Muscle layer of colon (tissue), 2 donors: ENCODE results near the gene MAP1LC3B2.

Source experiments
- H3K27ac ChIP-seq: one replicate; pipeline ENCODE4 v1.7.0; 2013; ENCODE audit warnings: low read depth, mild to moderate bottlenecking, low read length, moderate library complexity
- H3K27me3 ChIP-seq, 2 donors: one replicate each; pipeline ENCODE4 v1.7.0; 2013; ENCODE audit warnings: low read length in 2 of 2, mild to moderate bottlenecking in 2 of 2; ENCODE audit not compliant: insufficient read depth in 2 of 2, control insufficient read depth in 1 of 2
- H3K36me3 ChIP-seq: one replicate; pipeline ENCODE4 v1.7.0; 2013; ENCODE audit warnings: mild to moderate bottlenecking, low read length; ENCODE audit not compliant: insufficient read depth
- H3K4me1 ChIP-seq: one replicate; pipeline ENCODE4 v1.7.0; 2013; ENCODE audit warnings: mild to moderate bottlenecking, low read length; ENCODE audit not compliant: insufficient read depth
- H3K4me3 ChIP-seq, 2 donors: one replicate each; pipeline ENCODE4 v1.7.0; 2013; ENCODE audit warnings: low read length in 2 of 2, low read depth in 1 of 2, mild to moderate bottlenecking in 1 of 2, moderate library complexity in 1 of 2
- H3K9ac ChIP-seq: one replicate; pipeline ENCODE4 v1.7.0; 2013; ENCODE audit warnings: low read length
- H3K9me3 ChIP-seq: one replicate; pipeline ENCODE4 v1.7.0; 2013; ENCODE audit warnings: mild to moderate bottlenecking, low read length
- donor health status: abdominal sarcoma.
- donor health status: Adenocarcinoma of cecum.

MAP1LC3B2 gene

DNA sequence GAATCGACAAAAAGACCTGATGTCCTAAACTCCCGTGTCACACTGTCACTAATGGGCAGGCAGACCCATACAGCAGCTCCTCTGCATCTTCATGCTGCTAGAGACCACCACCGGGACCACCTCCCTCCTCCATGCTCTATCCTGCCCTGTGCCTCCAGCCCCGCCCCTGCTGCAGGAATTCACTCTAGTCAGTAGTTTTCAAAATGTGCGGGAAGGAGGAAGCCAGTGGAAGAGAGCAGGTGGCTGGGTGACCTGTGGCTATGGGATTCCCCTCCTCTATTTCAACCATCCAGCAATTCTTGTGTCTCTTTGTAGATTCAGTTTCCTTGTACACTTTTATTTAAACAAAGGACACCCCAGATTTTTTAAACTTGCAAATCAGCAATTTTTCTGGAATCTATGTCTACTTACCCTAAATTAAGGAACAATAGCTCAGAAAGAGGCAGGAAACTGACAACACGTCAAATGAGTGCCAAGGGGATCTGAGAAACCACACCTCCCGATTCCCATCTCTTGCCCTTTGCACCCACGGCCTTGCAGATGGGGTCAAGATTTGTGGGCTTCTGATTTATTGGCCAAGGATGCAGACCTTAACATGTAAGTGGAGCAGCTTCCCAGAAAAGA is 20.4 kb upstream of the MAP1LC3B2 start:
- Histone ChIP-seq H3K4me1 (peaks cover 26% of the 10 kb centered on the region), H3K27me3 (no peaks in the 10 kb centered on the region), H3K9ac (no peak overlapping the region), H3K9me3 (no peaks in the 10 kb centered on the region), H3K27ac (peak overlapping the region; percentile 7), H3K36me3 (no peaks in the 10 kb centered on the region), H3K4me3 (no peak overlapping the region)

DNA sequence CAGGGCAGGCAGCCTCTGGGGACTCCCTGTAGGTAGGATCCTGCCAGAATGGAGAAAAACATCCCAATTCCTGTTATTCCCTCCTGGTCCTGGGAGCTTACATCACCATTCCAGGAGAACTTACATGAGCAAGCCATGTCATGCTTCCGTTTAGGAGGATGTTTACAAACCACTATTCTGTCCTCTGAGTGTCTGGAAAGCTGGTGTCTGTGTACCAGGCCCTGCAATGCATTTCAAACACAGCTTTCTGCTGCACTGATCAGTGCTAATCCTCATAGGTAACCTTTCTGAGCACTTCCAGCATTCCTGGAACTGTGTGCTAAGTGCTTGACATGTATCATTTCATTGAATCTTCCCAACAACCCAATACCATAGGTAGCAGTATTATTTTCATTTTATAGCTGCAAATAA is 19.8 kb upstream of the MAP1LC3B2 start:
- Histone ChIP-seq H3K4me3 (no peak overlapping the region), H3K9ac (no peak overlapping the region), H3K27me3 (no peaks in the 10 kb centered on the region), H3K9me3 (no peaks in the 10 kb centered on the region), H3K4me1 (peaks cover 26% of the 10 kb centered on the region), H3K27ac (peak overlapping the region; percentile 19), H3K36me3 (no peaks in the 10 kb centered on the region)

DNA sequence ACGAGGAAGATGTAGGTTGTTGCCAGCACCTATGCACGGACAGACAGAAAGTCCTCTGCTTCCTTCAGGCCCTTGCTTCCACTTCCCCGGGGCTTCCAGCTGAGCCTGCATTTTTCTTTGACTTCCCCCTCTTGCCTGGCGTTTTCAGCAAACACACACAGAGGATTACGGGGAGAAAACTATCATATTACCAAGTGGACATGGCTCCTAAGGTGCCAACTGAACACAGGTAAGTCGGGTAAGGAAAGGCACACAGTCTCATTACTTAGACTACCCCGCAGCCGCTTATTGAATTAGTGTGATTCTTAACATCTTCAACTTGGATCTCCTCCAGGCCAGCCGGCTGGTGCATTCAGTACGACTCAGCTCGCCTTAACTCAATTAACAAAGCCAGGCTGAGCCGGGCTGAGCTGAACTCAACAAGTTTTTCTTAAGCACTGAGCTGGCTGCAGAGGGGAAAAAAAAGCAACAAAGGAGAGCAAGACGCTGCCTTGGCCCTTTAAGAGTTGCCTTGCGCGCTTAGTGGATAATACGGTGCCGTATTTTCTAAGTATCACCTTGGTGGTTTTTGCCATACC is 19.2 kb upstream of the MAP1LC3B2 start:
- Histone ChIP-seq H3K27ac (peak overlapping the region; percentile 19), H3K4me1 (peaks cover 23% of the 10 kb centered on the region), H3K9me3 (no peaks in the 10 kb centered on the region), H3K4me3 (no peak overlapping the region), H3K9ac (no peak overlapping the region), H3K36me3 (no peaks in the 10 kb centered on the region), H3K27me3 (no peaks in the 10 kb centered on the region)

DNA sequence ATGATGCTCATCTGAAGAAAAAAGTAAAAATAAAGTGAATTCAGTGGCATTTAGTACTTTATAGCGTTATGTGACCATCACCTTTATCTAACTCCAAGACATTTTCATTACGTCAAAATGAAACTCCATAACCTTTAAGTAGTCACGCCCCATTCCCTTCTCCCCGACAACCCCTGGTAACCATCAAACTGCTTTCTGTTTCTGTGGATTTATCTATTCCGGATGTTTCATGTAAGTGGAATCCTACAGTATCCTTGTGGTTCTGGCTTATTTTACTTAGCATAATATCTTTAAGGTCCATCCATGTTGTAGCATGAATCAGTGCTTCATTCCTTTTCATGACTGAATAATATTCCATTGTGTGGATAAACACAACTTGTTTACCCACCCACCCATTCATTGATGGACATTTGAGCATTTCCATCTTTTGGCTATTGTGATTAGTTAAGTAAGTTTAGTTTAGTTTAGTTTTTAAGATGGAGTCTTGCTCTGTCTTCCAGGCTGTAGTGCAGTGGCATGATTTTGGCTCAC is 18.5 kb upstream of the MAP1LC3B2 start:
- no peak overlapping the region for H3K27ac ChIP-seq
- no peak overlapping the region for H3K9ac ChIP-seq
- H3K4me1 ChIP-seq: peaks cover 24% of the 10 kb centered on the region

DNA sequence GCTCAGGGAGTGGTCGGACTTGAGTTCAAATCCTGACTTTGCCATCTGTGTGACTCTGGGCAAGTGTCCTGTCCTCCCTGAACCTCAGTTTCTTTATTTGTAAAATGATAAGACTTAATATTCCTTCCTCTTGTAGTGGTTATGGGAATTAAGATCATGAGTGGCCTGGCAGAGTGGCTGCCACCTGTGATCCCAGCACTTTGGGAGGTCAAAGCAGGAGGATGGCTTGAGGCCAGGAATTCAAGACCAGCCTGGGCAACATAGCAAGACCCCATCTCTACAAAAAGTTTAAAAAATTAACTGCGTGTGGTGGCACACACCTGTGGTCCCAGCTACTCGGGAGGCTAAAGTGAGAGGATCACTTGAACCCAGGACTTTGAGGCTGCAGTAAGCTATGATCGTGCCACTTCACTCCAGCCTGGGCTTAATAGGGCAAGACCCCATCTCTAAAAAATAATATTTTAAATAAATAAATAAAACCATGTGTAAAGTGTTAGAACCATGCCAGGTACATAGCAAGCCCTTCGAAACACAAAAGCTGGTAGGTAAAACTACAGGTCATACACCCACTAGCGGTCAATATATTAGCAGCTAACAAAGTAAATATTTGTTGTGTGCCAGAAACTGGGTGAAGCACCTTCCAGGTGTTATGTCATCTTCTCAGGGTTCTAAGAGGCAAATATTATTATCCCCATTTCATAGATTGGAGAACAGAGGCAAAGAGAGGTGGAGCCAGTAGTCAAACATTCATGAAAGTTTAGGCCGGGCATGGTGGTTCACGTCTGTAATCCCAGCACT is 17.4 kb upstream of the MAP1LC3B2 start:
- peaks cover 24% of the 10 kb centered on the region for H3K4me1 ChIP-seq
- H3K4me3 ChIP-seq: no peak overlapping the region
- no peaks in the 10 kb centered on the region for H3K27me3 ChIP-seq
- no peak overlapping the region for H3K27ac ChIP-seq
- H3K36me3 ChIP-seq: no peaks in the 10 kb centered on the region
- no peaks in the 10 kb centered on the region for H3K9me3 ChIP-seq
- H3K9ac ChIP-seq: no peak overlapping the region

More for the DNA sequence above, 18.5 kb upstream of the MAP1LC3B2 start:
- H3K9me3 ChIP-seq: no peaks in the 10 kb centered on the region
- no peak overlapping the region for H3K4me3 ChIP-seq
- no peaks in the 10 kb centered on the region for H3K27me3 ChIP-seq
- H3K36me3 ChIP-seq: no peaks in the 10 kb centered on the region

DNA sequence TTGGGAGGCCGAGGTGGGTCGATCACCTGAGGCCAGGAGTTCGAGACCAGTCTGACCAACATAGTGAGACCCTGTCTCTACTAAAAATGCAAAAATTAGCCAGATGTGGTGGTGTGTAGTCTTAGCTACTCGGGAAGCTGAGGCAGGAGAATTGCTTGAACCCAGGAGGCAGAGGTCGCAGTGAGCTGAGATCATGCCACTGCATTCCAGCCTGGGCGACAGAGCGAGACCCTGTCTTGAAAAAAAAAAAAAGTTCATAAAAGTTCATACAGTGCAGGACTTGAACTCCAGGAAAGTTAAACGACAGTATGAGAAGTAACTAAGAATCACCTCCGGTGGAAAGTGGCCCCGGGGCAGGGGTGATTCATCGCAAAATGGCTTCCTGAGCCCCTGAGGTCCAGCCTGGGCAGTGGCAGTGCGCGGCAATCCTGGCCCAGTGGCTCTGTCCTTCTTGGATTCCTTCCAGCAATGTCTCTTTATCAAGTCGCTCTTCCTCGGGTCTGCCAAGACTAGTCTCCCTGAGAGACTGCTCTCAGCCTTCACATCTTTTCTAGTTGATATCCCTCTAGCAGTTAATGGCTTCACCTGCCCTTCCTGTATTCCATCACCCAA is 16.7 kb upstream of the MAP1LC3B2 start:
- Histone ChIP-seq H3K27ac (no peak overlapping the region), H3K9me3 (no peaks in the 10 kb centered on the region), H3K4me1 (peaks cover 24% of the 10 kb centered on the region), H3K36me3 (no peaks in the 10 kb centered on the region), H3K9ac (no peak overlapping the region), H3K27me3 (no peaks in the 10 kb centered on the region), H3K4me3 (no peak overlapping the region)

DNA sequence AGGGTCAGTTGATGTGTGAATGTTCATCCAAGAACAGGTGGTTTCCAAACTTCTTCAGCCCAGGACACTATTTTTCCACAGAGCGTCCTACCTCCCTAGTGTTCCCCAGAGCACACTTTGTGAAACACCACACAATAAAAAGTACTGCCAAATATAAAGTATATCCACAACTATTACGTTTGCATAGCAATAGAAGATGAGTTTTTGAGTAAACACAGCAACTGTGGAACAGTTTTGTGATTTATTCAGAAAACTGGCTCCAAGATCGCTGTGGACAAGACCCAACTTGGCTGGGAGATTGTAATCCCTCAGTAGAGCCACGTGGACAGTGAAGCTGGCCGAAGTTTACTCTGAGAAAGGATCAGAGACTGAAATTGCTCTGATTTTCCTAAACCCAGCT is 14.5 kb upstream of the MAP1LC3B2 start:
- Histone ChIP-seq H3K36me3 (no peaks in the 10 kb centered on the region), H3K27me3 (no peaks in the 10 kb centered on the region), H3K4me3 (no peak overlapping the region), H3K4me1 (peaks cover 23% of the 10 kb centered on the region), H3K27ac (peak overlapping the region; percentile 29), H3K9me3 (no peaks in the 10 kb centered on the region), H3K9ac (no peak overlapping the region)

DNA sequence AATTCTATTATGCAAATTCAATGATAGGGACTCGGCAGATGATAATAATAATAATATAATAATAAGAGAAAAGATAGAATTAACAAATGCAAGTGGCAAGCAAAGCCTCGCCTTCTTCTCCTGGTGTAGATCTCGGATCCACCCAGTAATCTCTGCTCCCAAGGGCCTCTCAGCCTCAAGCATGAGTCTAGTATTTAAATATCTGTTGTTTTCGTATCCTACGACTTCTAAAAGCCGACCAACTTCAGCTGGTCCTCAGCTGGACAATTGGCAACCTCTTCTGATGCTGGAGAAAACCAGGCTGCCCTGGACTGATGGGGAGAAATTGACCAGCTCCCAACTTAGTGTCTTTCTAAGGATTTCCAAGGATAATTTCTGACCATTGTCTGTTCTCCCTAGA is 14.0 kb upstream of the MAP1LC3B2 start:
- H3K4me1 ChIP-seq: peaks cover 18% of the 10 kb centered on the region
- H3K4me3 ChIP-seq: no peak overlapping the region
- H3K36me3 ChIP-seq: no peaks in the 10 kb centered on the region
- H3K9me3 ChIP-seq: no peaks in the 10 kb centered on the region
- H3K27ac ChIP-seq: no peak overlapping the region
- H3K9ac ChIP-seq: no peak overlapping the region
- no peaks in the 10 kb centered on the region for H3K27me3 ChIP-seq

DNA sequence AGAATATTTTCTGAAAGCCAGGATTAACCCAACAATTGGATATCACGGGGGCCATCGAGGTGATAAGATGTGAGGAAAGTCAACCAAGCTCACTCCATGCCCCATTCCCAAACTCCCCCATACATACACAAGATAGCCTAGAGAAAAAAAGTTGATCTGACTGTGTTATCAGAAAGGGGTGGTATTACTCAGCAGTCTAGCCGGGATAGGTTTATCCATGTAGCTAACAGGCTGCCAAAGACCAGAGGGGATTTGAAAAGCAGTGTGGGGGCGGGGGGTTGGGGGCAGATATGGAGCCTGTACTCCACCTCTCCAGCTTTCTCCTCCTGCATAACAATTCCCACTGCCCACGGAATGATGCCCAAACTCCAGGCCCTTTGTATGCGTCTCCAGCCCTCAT is 13.2 kb upstream of the MAP1LC3B2 start:
- Histone ChIP-seq H3K27ac (no peak overlapping the region), H3K4me1 (peaks cover 13% of the 10 kb centered on the region), H3K9me3 (no peaks in the 10 kb centered on the region), H3K27me3 (no peaks in the 10 kb centered on the region), H3K9ac (no peak overlapping the region), H3K4me3 (no peak overlapping the region), H3K36me3 (no peaks in the 10 kb centered on the region)

DNA sequence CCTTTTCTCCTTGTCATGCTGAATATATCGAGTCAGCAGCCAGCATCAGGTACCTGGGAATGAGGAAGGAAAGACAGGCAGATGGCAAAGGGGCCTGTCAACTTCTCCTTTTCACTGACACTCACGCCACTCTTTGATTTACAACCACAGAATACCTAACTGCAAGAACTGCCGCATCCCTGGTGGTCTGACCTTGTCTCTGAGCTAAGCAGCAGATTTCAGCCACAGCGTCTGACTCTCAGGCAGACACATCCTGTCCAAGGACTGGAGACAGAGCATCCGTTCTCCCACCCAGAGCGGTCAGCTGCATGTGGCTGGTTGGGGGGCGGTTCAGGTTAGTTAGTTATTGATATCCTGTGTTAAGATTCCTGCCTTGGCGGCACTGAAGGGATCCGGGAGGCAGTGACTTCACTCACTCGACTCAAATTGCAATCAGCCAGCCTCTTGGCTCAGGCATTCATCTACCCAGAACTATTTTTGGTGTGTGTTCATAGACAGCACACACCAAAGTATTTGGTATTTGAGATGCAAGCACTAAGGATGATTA is 11.2 kb upstream of the MAP1LC3B2 start:
- H3K27me3 ChIP-seq: no peaks in the 10 kb centered on the region
- H3K4me3 ChIP-seq: no peak overlapping the region
- no peak overlapping the region for H3K27ac ChIP-seq
- H3K9me3 ChIP-seq: no peaks in the 10 kb centered on the region
- peaks cover 13% of the 10 kb centered on the region for H3K4me1 ChIP-seq
- no peak overlapping the region for H3K9ac ChIP-seq
- H3K36me3 ChIP-seq: no peaks in the 10 kb centered on the region

DNA sequence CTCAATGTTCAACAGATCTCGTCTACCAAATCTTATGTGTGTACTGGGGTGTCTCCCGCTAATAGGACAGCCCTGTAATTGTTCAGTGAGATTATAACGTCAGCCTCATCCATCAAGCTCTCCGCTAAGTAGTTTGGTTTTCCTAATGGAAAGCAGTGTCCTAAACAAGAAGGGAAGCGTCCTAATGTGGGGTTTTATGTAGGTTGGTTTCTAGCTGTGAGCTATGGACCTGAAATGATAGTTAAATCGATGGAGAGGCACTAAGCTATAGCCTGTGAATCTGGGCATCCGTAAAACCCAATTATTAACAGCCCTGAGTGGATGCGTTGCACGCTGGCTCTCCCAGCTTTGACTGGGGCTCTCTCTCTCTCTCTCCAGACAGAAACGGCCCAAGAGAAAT is 9.2 kb upstream of the MAP1LC3B2 start:
- Histone ChIP-seq H3K36me3 (no peaks in the 10 kb centered on the region), H3K9ac (no peak overlapping the region), H3K27me3 (no peaks in the 10 kb centered on the region), H3K4me1 (peaks cover 13% of the 10 kb centered on the region), H3K9me3 (no peaks in the 10 kb centered on the region), H3K27ac (no peak overlapping the region), H3K4me3 (no peak overlapping the region)
